ENCODE data around the gene ULK1.

ULK1 gene

DNA sequence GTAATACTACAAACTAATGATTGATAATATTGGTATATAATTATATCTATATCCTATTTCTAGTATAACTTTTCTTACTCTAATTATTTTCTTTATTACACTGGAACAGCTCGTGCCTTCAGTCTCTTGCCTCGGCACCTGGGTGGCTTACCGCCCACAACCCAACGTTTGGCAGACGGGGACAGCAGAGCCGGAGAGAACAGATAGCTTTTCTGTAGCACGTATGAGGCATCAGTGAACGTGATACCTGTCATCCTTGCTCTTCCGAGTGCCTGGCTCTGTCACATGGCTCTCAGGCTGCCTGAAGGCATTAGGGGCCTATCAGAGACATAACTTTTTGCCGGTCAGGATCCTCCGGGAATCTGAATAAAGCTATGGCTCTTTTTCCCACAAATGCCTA lies 40.1 kb downstream of the ULK1 start:
- Histone ChIP-seq H3K9me3 (ENCODE audit: control insufficient read depth, low read length) (no peaks in the 10 kb centered on the region), H3K79me2 (no peaks in the 10 kb centered on the region), H3K27ac (no peak overlapping the region), H3K9ac (no peak overlapping the region), H3K4me3 (ENCODE audit: low read depth, low read length) (no peak overlapping the region), H3K36me3 (ENCODE audit: control insufficient read depth, insufficient read depth, low read length) (no peaks in the 10 kb centered on the region), H3K27me3 (ENCODE audit: control insufficient read depth, insufficient read depth, low read length) (no peaks in the 10 kb centered on the region), H3K4me1 (no peaks in the 10 kb centered on the region), H3K4me2 (ENCODE audit: low read length) (no peak overlapping the region), H2AFZ (no peak overlapping the region)
- TF ChIP-seq, protein P1, sequence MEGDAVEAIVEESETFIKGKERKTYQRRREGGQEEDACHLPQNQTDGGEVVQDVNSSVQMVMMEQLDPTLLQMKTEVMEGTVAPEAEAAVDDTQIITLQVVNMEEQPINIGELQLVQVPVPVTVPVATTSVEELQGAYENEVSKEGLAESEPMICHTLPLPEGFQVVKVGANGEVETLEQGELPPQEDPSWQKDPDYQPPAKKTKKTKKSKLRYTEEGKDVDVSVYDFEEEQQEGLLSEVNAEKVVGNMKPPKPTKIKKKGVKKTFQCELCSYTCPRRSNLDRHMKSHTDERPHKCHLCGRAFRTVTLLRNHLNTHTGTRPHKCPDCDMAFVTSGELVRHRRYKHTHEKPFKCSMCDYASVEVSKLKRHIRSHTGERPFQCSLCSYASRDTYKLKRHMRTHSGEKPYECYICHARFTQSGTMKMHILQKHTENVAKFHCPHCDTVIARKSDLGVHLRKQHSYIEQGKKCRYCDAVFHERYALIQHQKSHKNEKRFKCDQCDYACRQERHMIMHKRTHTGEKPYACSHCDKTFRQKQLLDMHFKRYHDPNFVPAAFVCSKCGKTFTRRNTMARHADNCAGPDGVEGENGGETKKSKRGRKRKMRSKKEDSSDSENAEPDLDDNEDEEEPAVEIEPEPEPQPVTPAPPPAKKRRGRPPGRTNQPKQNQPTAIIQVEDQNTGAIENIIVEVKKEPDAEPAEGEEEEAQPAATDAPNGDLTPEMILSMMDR (IDR thresholded peaks at IDR 0.05) = no peak

DNA sequence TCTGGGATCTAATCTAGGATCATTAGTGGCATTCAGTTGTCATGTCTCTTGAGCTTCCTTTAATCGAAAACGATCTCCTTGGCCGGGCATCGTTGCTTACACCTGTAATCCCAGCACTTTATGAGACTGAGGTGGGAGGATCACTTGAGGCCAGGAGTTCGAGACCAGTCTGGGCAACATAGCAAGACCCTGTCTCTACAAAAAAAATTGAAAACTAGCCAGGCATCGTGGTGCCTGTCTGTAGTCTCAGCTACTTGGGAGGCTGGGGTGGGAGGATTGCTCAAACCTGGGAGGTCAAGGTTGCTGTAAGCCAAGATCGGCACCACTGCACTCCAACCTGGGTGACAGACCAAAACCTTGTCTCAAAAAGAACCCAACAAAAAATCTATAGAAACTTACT lies 43.7 kb downstream of the ULK1 start:
- no peak overlapping the region for H3K4me2 ChIP-seq (ENCODE audit: low read length)
- no peaks in the 10 kb centered on the region for H3K79me2 ChIP-seq
- no peak overlapping the region for H2AFZ ChIP-seq
- H3K9me3 ChIP-seq (ENCODE audit: control insufficient read depth, low read length) = no peaks in the 10 kb centered on the region
- H3K27me3 ChIP-seq (ENCODE audit: control insufficient read depth, insufficient read depth, low read length) = no peaks in the 10 kb centered on the region
- H3K9ac ChIP-seq = no peak overlapping the region
- no peak overlapping the region for H3K4me3 ChIP-seq (ENCODE audit: low read depth, low read length)
- TF ChIP-seq, protein P1 (IDR thresholded peaks at IDR 0.05) = no peak
- H3K27ac ChIP-seq = no peak overlapping the region
- H3K4me1 ChIP-seq = no peaks in the 10 kb centered on the region
- no peaks in the 10 kb centered on the region for H3K36me3 ChIP-seq (ENCODE audit: control insufficient read depth, insufficient read depth, low read length)

DNA sequence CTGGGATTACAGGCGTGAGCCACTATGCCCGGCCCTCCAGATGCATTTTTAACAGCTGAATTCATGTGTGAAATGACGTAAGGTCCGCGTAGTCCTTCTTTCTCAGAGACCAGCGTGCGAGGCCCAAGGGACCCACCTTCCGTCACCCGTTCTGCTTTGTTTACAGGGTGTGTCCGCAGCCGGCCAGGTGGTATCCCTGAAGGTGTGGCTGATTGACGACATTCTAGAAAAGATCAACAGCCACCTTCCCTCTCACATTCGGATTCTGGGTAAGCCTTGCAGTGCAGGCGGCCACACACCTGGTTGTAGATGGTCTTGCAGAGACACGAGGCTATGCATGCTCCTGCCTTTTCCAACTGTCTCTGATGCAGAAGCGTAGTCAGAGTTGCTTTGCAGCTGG lies 44.6 kb downstream of the ULK1 start:
- H3K27ac ChIP-seq = no peak overlapping the region
- no peak overlapping the region for H2AFZ ChIP-seq
- TF ChIP-seq, protein P1 (IDR thresholded peaks at IDR 0.05) = no peak
- H3K9me3 ChIP-seq (ENCODE audit: control insufficient read depth, low read length) = no peaks in the 10 kb centered on the region
- no peaks in the 10 kb centered on the region for H3K4me1 ChIP-seq
- H3K79me2 ChIP-seq = no peaks in the 10 kb centered on the region
- H3K9ac ChIP-seq = no peak overlapping the region
- no peaks in the 10 kb centered on the region for H3K27me3 ChIP-seq (ENCODE audit: control insufficient read depth, insufficient read depth, low read length)
- no peak overlapping the region for H3K4me2 ChIP-seq (ENCODE audit: low read length)
- H3K36me3 ChIP-seq (ENCODE audit: control insufficient read depth, insufficient read depth, low read length) = no peaks in the 10 kb centered on the region
- H3K4me3 ChIP-seq (ENCODE audit: low read depth, low read length) = no peak overlapping the region

DNA sequence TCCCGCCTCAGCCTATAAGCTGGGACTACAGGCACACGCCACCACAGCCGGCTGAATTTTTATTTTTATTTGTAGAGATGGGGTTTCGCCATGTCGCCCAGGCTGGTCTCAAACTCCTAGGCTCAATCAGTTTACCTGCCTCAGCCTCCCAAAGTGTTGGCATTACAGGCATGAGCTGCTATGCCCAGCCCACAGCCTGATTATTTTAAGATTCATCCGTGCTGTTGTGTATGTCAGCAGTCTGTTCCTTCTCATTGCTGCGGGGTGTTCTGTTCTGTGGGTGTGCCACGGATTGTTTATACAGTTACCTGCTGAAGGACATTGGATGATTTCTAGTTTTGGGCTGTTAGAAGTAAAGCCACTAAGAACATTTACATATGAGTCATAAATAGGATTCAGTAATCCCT lies 45.7 kb downstream of the ULK1 start:
- H3K36me3 ChIP-seq (ENCODE audit: control insufficient read depth, insufficient read depth, low read length) = no peaks in the 10 kb centered on the region
- H3K4me2 ChIP-seq (ENCODE audit: low read length) = no peak overlapping the region
- no peak overlapping the region for H3K4me3 ChIP-seq (ENCODE audit: low read depth, low read length)
- no peak overlapping the region for H2AFZ ChIP-seq
- no peaks in the 10 kb centered on the region for H3K79me2 ChIP-seq
- no peaks in the 10 kb centered on the region for H3K27me3 ChIP-seq (ENCODE audit: control insufficient read depth, insufficient read depth, low read length)
- H3K27ac ChIP-seq = no peak overlapping the region
- H3K9me3 ChIP-seq (ENCODE audit: control insufficient read depth, low read length) = no peaks in the 10 kb centered on the region
- no peak overlapping the region for H3K9ac ChIP-seq
- TF ChIP-seq, protein P1 (IDR thresholded peaks at IDR 0.05) = no peak
- no peaks in the 10 kb centered on the region for H3K4me1 ChIP-seq

DNA sequence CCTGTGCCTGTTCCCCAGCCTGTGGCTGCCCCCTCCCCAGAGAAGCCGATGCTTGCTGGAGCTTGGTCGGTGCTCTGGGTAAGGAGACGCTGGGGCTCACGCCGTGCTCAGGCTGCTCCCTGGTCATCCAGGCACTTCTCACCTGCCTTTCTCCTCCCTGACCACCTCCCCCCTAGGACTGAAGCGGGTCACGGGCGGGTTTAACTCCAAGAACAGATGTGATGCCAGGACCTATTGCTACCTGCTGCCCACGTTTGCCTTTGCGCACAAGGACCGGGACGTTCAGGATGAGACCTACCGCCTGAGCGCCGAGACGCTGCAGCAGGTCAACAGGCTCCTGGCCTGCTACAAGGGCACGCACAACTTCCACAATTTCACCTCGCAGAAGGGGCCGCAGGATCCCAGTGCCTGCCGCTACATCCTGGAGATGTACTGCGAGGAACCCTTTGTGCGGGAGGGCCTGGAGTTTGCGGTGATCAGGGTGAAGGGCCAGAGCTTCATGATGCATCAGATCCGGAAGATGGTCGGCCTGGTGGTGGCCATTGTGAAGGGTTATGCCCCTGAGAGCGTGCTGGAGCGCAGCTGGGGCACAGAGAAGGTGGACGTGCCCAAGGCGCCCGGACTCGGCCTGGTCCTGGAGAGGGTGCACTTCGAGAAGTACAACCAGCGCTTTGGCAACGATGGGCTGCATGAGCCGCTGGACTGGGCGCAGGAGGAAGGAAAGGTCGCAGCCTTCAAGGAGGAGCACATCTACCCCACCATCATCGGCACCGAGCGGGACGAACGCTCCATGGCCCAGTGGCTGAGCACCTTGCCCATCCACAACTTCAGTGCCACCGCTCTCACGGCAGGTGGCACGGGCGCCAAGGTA lies 46.9 kb downstream of the ULK1 start:
- no peaks in the 10 kb centered on the region for H3K9me3 ChIP-seq (ENCODE audit: control insufficient read depth, low read length)
- no peaks in the 10 kb centered on the region for H3K4me1 ChIP-seq
- H2AFZ ChIP-seq = no peak overlapping the region
- H3K4me3 ChIP-seq (ENCODE audit: low read depth, low read length) = no peak overlapping the region
- H3K36me3 ChIP-seq (ENCODE audit: control insufficient read depth, insufficient read depth, low read length) = no peaks in the 10 kb centered on the region
- no peak overlapping the region for H3K27ac ChIP-seq
- H3K9ac ChIP-seq = no peak overlapping the region
- H3K27me3 ChIP-seq (ENCODE audit: control insufficient read depth, insufficient read depth, low read length) = no peaks in the 10 kb centered on the region
- H3K4me2 ChIP-seq (ENCODE audit: low read length) = no peak overlapping the region
- H3K79me2 ChIP-seq = no peaks in the 10 kb centered on the region
- TF ChIP-seq, protein P1 (IDR thresholded peaks at IDR 0.05) = no peak
